ENCODE results near the gene HTR4.
A peak's percentile ranks its signal among the peaks of the same experiment; 100 is the strongest.
"Not testable (repeated sequence)": the region's sequence is repeated elsewhere in the genome, so short reads cannot be mapped to it uniquely, and the experiment has no call there.

Gene HTR4, protein sequence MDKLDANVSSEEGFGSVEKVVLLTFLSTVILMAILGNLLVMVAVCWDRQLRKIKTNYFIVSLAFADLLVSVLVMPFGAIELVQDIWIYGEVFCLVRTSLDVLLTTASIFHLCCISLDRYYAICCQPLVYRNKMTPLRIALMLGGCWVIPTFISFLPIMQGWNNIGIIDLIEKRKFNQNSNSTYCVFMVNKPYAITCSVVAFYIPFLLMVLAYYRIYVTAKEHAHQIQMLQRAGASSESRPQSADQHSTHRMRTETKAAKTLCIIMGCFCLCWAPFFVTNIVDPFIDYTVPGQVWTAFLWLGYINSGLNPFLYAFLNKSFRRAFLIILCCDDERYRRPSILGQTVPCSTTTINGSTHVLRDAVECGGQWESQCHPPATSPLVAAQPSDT

DNA sequence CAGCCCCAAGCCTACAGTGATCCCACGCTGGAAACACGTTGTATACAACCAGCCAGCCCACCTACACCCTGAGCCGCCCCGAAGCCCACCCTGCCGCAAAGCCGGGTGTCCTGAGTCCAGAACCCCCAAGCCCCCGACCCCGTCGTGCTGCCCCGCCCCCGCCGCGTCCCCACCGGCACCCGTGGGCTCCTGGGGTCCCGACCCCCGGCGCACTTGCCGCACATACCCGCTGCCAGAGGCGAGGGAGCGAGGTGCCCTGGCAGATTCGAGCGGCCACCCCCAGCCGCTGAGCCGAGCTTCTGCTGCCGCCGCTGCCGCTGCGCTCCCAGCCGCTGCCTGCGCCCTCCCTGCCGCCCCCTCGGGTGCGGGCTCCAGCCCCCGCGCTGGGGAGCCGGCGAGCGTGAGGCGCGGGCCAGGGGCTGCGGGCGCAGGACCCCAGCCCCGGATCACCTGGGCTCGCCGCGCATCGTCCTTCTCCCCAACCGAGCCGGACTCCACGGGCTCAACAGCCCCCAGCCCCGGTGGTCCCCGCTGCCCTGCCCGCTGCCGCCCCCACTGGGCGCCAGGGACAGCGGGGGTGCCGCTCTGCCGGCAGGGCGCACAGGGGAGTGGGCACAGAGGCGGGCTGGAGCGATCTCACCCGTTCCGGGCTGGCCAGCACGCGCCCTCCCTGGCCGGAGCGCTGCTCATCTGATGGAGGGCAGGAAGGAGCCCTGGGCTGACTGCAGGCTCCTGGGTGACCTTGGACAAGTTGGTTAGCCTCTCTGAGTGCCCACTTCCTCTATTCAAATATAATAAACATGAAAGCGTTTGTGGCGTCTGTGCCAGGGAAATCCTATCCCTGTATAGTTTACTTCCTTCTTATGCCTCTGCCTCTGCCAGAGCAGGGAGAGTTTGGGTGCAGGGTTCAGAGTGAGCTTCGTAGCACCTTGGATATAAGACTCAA is at the start of gene HTR4:
TSS of gene HTR4 (minus strand) at position 692 of the 946 bp plus-strand sequence. CDS start 17,513 bp downstream, outside the sequence.
- no peak for DNase-seq (ENCODE audit: low spot score)

GRCh38 chr5:148702019-148702596 is 47.8 kb upstream of the HTR4 start:
- DNase-seq (ENCODE audit: low spot score): no peak

DNA sequence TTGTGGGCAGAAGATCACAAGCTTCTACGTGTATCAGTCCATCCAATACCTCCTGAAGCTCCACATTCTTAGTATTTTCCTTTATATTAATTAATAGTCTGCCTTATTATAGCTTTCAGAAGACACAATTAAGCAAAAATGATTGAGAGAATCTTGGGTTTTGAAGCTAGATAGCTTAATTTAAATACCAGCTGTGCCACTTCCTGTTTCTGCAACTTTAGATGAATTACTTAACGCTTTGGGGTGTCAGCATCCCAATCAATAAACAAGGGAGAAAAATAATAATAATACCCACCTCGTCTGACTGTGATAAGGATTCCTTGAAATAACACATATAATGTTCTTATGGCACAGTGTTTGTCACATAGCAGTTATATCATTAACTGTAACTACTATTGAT is 44.7 kb upstream of the HTR4 start:
- DNase-seq (ENCODE audit: low spot score): no peak

DNA sequence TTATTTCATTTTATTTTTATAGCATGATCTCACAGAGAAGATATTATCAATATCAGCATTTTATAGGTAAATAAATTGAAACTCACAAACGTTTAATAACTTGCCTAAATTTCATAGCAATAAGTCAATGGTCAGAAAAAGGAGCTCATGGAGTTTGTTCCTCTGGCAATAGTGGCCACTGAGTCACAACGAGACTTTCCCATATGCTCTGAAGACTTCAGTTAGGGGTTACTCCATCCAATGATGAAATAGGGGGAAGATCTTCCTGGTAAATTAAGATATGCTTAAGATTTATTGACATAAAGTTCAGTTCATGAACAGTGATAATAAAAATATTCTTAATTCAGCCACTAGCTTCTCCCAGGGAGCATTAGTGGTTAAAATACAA is 43.5 kb upstream of the HTR4 start:
- no peak for DNase-seq (ENCODE audit: low spot score)

- peak; percentile 48 for DNase-seq (ENCODE audit: low spot score)
Observed at GRCh38 chr5:148697180-148697808, 43.0 kb upstream of the HTR4 start.

DNA sequence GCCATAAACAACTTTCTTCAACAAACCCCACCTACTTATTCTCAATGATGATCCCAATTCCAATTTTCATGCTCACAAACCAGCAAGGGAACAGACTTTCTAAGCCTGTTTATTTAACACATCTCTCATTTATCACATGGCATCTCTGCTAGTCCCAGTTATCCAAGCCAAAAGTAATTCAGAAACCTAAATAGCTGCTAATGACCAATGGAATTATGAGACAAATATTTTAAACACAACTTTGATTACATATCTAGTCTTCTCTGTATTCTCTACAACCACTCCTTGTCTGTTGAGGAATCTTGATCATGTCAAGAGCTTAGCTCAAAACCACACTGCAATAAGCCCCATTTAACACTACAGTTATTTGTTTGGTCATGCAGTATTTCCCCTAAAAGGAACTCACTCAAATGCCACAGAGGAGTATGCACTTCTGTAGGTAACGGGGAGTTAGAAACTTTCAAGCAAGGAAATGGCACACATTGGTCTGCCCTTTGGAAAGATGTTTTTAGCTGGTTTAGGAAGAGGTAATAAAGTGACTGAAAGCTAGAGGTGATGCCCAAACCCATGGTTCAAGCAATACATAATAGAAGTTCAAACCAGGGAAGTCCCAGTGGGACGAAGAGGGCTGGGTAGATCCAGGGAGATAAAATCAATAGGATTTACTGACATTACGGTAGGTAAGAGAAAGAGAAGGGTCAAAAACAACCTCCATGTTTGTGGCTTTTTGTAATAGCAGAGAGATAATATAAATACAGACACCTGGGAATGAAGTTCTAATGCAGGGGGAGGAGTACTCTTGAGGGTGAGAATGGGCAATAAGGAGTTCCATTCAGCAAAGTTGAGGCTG is 42.1 kb upstream of the HTR4 start:
- DNase-seq (ENCODE audit: low spot score): no peak

- DNase-seq (ENCODE audit: low spot score): no peak
Observed at GRCh38 chr5:148690945-148691344, 36.6 kb upstream of the HTR4 start.

DNA sequence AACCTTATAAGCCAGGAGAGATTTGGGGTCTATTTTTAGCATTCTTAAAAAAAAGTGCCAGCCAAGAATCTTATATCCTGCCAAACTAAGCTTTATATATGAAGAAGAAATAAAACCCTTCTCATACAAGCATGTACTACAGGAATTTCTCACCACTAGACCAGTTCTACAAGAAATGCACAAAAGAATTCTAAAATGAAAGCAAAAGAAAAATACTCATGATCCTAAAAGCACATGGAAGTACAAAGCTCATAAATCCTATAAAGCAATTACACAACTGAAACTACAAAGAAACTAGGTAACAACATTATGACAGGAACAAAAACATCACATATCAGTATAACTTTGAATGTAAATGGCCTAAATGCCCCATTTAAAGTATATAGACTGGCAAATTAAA is 34.5 kb upstream of the HTR4 start:
- no peak for DNase-seq (ENCODE audit: low spot score)

GRCh38 chr5:148687871-148688270 is 33.5 kb upstream of the HTR4 start:
- DNase-seq (ENCODE audit: low spot score): no peak

DNA sequence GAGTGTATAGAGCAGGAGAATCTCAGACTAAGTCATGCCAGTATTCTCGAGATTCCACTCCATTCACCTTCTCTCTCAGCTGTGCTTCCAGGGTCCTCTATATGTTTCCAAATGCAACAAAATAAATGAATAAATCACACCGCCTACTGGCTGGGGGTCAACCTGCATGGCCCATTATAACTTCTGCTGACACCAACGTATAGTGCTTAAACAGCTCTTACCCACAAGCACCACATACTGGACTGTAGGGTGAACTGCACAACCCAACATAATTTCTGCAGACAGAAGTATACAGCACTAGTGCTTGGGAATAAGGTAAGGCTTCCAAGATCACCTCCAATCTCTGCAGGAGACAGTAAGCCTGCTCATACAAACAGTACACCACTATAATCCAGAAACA is 33.1 kb upstream of the HTR4 start:
- DNase-seq (ENCODE audit: low spot score): peak; percentile 33

GRCh38 chr5:148686660-148687059 is 32.3 kb upstream of the HTR4 start:
- DNase-seq (ENCODE audit: low spot score): no peak

DNA sequence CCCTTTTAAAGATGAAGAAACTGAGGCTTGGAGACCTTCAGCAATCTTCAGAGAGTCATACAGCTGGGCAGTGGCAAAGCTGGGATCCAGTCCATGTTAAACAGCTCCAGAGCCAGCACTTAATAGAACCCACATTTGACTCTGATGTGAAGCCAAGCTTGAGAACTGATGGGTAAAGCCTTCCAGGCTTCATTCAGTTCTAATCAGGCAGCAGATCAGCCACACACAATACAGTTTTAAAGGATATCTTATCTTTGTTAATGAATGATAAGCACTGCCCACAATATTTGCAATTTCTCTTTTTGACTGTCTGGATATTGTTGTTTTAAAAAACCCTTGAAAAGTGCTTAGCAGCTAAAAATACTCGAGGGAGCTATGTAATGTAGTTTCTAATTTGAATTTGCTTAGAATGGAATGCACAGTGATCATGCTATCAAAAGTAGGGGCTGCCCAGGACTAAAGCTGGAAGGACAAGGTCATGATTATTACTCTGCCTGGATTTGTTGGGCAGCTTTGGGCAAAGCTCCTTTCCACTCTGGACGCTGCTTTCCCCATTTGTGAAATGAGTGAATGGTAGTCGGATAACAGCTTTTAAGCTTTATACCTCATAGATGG is 31.3 kb upstream of the HTR4 start:
- DNase-seq (ENCODE audit: low spot score): no peak

DNA sequence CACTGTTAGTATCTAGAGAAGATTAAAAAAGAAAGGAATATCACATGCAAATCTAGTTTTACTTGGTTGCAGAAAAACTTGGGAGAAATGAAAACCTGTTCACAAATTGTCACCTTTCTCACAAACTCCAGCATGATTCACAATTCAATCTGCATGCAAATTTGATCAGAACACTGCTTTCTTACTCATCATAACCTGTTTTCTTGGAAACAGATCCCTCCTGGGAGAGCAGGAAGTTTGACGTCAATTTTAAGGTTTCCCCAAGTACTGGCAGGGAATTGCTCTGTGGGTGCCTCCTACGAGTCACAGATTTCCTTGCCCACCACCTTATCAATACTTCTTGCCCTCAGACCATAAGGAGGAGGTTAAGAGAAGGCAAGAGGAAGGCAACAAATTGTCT is 30.2 kb upstream of the HTR4 start:
- no peak for DNase-seq (ENCODE audit: low spot score)

DNA sequence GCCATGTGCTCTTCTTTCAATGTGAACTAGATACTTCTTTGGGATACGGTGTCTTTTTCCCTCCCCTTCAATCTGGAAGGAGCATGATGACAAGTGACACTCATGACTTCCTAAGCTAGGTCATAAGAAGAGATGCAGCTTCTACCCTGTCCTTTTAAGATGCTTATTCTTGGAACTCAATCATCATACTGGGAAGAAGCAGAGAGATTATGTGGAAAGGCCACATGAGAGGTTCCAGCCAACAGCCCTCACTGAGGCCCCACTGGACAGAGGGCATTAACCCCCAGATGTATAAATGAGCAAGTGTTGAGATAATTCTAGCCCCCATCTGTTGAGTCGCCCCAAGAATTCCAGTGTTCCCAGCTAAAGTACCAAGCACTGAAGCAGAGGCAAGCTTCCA is 29.3 kb upstream of the HTR4 start:
- DNase-seq (ENCODE audit: low spot score): no peak

- no peak for DNase-seq (ENCODE audit: low spot score)
Observed at GRCh38 chr5:148682058-148683026, 28.0 kb upstream of the HTR4 start.

GRCh38 chr5:148681157-148682057 is 27.1 kb upstream of the HTR4 start:
- DNase-seq (ENCODE audit: low spot score): no peak

GRCh38 chr5:148673704-148674103 is 19.4 kb upstream of the HTR4 start:
- DNase-seq (ENCODE audit: low spot score): not testable (repeated sequence)

DNA sequence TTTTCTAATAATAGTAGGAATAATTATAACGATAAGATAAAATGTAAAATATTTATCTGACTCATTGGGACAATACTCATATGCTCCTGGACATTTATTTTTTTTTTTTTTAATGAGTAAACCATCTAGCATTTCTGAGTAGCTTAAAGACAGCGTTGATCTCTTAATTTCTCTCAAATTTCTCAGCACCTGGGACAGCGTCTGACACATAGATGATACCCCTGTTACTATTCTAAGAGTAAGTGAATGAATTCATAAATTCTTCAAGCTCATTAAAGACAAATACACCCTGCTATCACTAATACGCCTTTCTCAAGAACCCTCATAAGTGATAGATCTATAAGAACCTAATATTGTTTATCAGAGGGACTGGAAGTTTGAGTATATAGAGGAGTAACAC is 12.0 kb upstream of the HTR4 start:
- DNase-seq (ENCODE audit: low spot score): no peak

DNA sequence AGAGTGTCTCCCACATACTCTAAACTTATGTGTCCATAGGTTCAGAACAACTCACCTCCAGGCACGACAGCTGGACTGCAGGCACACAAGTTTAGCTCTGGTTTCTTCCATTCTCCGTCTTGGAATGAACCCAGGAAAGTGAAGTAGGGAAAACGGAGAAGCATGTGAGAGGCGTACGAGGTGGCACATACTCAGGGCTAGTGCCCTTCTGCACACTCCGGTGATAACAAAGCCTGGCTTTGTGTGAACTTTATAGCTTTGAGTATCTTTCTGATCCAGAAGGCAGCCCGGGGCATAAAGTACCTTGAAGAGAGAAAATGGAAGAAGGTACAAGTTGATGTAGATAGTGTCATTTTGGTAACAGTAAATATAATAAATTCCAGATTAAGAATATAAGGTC is 11.1 kb upstream of the HTR4 start:
- DNase-seq (ENCODE audit: low spot score): no peak

Data from RKO (cell line).